ENCODE data around the gene ZNF574. TPM values are rescaled to one million over a fixed set of nuclear protein-coding genes. Genes with fewer than 3 reads are reported as not detected.

Gene ZNF574
- total RNA-seq, 1 donor from 2014 or later = 15.2 TPM

DNA sequence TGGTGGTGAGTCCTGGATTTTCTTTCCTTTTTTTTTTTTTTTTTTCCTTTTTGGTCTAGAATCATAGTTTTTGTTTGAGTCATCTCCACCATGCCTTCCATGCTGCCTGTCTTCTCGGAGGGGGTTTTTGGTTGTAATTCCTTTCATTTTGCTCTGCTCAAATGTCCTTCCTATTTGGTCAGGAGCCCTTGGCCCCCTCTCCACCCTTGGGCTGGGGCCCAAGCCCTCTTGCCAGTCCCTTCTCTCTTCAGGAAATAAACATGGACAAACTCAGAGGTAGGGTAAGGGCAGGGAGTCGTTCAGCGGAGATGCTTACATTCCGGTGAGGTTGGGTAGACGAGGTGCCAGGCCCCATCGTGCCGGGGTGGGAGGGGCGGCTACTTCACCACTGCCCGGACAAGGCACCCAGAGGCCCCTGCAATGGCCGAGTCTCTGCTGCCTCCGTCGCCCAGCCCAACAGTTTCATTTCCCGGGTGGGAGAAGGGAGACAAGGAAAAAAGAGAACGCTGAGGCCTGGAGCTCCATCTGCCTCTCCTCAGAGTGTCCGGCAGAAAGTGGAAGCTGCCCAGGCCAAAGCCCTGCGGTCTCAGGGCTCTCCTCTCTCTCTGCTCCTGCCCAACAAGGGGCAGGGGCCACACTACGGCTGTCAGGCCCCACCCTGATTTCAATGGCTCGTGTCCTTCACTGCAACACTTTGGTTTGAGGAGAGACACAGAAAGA, 12.7 kb downstream of the ZNF574 start:
- H3K4me3 Mint-ChIP-seq (ENCODE audit: unreplicated experiment) = no peak overlapping the region
- peaks cover 9% of the 10 kb centered on the region for H3K36me3 Mint-ChIP-seq (ENCODE audit: unreplicated experiment)
- TF ChIP-seq, protein P1, sequence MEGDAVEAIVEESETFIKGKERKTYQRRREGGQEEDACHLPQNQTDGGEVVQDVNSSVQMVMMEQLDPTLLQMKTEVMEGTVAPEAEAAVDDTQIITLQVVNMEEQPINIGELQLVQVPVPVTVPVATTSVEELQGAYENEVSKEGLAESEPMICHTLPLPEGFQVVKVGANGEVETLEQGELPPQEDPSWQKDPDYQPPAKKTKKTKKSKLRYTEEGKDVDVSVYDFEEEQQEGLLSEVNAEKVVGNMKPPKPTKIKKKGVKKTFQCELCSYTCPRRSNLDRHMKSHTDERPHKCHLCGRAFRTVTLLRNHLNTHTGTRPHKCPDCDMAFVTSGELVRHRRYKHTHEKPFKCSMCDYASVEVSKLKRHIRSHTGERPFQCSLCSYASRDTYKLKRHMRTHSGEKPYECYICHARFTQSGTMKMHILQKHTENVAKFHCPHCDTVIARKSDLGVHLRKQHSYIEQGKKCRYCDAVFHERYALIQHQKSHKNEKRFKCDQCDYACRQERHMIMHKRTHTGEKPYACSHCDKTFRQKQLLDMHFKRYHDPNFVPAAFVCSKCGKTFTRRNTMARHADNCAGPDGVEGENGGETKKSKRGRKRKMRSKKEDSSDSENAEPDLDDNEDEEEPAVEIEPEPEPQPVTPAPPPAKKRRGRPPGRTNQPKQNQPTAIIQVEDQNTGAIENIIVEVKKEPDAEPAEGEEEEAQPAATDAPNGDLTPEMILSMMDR (IDR thresholded peaks at IDR 0.05) = no peak
- H3K27ac Mint-ChIP-seq (ENCODE audit: unreplicated experiment) = peak overlapping the region; percentile 93
- H3K9me3 Mint-ChIP-seq (ENCODE audit: unreplicated experiment) = no peaks in the 10 kb centered on the region
- no peak for DNase-seq (ENCODE audit: extremely low spot score, unreplicated experiment)
- H3K27me3 Mint-ChIP-seq (ENCODE audit: unreplicated experiment) = no peaks in the 10 kb centered on the region
- peaks cover 31% of the 10 kb centered on the region for H3K4me1 Mint-ChIP-seq (ENCODE audit: unreplicated experiment)

DNA sequence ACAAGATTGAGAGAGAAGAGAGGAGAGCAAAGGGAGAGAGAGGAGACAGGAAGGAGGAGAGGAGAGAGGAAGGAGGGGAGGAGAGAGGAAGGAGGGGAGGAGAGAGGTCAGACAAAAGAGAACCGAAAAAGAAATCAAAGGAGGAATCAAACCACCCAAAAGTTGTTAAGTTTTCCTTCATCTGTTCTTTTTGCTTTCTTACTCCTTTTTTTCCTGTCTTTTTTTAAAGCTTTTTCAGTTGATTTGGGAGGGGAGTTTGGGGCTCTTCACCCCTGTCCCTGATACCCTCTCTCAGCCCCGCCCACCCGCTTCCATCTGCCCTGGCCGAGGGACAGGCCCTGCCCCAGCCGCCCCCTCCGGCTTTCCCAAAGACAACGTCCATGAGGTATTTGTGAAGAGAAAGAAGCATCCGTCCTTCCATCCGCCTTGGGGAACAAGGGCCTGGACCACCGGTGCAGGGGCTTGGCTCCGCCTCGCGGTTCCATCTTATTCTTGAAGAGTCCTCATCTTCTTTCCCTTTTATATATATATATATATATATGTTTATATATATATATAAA, 13.3 kb downstream of the ZNF574 start:
- H3K4me1 Mint-ChIP-seq (ENCODE audit: unreplicated experiment) = peaks cover 31% of the 10 kb centered on the region
- peaks cover 6% of the 10 kb centered on the region for H3K36me3 Mint-ChIP-seq (ENCODE audit: unreplicated experiment)
- no peaks in the 10 kb centered on the region for H3K9me3 Mint-ChIP-seq (ENCODE audit: unreplicated experiment)
- DNase-seq (ENCODE audit: extremely low spot score, unreplicated experiment) = no peak
- H3K27me3 Mint-ChIP-seq (ENCODE audit: unreplicated experiment) = no peaks in the 10 kb centered on the region
- no peak overlapping the region for H3K4me3 Mint-ChIP-seq (ENCODE audit: unreplicated experiment)
- peak overlapping the region; percentile 93 for H3K27ac Mint-ChIP-seq (ENCODE audit: unreplicated experiment)
- TF ChIP-seq, protein P1 (IDR thresholded peaks at IDR 0.05) = no peak

DNA sequence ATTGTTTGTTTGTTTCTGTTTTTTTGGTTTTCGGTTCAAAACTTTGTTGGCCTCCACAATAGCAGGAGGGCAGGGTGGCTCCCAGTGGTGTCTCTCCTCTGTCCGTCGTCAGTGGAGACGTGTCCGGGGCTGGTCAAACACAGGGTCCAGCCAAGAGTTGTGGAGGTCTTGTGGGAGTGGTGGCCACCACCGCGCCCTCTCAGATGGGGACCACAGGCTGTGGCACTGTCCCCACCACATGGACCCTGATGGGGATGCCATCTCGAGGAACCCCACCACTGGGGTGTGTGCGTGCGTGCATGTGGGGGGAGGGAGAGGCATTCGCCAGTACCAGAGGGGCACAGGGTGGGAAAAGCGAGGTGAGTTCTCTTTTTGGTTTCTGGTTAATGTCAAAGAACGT, 13.8 kb downstream of the ZNF574 start:
- peaks cover 6% of the 10 kb centered on the region for H3K36me3 Mint-ChIP-seq (ENCODE audit: unreplicated experiment)
- DNase-seq (ENCODE audit: extremely low spot score, unreplicated experiment) = no peak
- H3K9me3 Mint-ChIP-seq (ENCODE audit: unreplicated experiment) = no peaks in the 10 kb centered on the region
- no peak overlapping the region for H3K4me3 Mint-ChIP-seq (ENCODE audit: unreplicated experiment)
- H3K4me1 Mint-ChIP-seq (ENCODE audit: unreplicated experiment) = peaks cover 31% of the 10 kb centered on the region
- no peaks in the 10 kb centered on the region for H3K27me3 Mint-ChIP-seq (ENCODE audit: unreplicated experiment)
- no peak overlapping the region for H3K27ac Mint-ChIP-seq (ENCODE audit: unreplicated experiment)
- TF ChIP-seq, protein P1 (IDR thresholded peaks at IDR 0.05) = no peak

DNA sequence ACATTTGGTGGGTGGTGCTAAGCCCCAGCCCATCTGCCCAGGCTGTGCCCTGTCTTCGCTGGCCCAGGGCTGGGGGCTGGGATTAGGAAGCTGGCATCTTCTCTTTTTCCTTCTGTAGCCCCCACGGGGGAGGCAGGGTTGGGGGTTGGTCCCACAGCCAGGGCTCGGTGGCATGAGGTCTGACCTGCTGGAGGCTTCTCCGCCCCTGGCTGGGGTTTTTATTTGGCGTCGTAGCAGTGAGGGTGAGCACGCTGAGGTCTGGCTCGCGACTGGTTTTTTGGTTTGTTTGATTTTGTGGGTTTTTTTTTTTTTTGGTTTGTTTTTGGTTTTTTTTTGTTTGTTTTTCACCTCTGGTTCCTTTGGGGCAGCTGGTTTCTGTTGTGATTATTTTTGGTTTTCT, 14.7 kb downstream of the ZNF574 start:
- H3K36me3 Mint-ChIP-seq (ENCODE audit: unreplicated experiment) = peaks cover 2% of the 10 kb centered on the region
- no peak overlapping the region for H3K4me3 Mint-ChIP-seq (ENCODE audit: unreplicated experiment)
- peaks cover 31% of the 10 kb centered on the region for H3K4me1 Mint-ChIP-seq (ENCODE audit: unreplicated experiment)
- no peaks in the 10 kb centered on the region for H3K9me3 Mint-ChIP-seq (ENCODE audit: unreplicated experiment)
- no peaks in the 10 kb centered on the region for H3K27me3 Mint-ChIP-seq (ENCODE audit: unreplicated experiment)
- TF ChIP-seq, protein P1 (IDR thresholded peaks at IDR 0.05) = no peak
- H3K27ac Mint-ChIP-seq (ENCODE audit: unreplicated experiment) = no peak overlapping the region
- no peak for DNase-seq (ENCODE audit: extremely low spot score, unreplicated experiment)

DNA sequence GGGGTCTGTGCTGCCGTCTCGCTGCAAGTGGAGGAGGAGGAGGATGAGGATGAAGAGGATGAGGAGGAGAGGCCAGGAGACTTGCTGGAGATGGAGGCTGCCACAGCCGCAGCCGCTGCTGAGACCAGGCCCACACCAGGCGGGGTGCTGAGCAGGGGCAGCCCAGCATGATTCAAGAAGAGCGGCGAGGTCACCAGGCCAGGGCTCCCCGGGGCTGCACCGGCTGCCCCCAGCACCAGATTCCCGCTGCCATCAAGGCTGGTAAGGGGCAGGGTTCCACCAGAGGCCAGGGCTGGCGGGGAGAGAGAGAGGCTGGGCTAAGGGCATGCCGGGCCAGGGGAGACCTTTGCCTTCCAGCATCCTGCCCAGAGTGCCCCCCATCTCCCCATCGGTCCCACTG, 15.3 kb downstream of the ZNF574 start:
- no peak for DNase-seq (ENCODE audit: extremely low spot score, unreplicated experiment)
- no peaks in the 10 kb centered on the region for H3K36me3 Mint-ChIP-seq (ENCODE audit: unreplicated experiment)
- no peaks in the 10 kb centered on the region for H3K27me3 Mint-ChIP-seq (ENCODE audit: unreplicated experiment)
- H3K4me3 Mint-ChIP-seq (ENCODE audit: unreplicated experiment) = no peak overlapping the region
- H3K9me3 Mint-ChIP-seq (ENCODE audit: unreplicated experiment) = no peaks in the 10 kb centered on the region
- peaks cover 26% of the 10 kb centered on the region for H3K4me1 Mint-ChIP-seq (ENCODE audit: unreplicated experiment)
- no peak overlapping the region for H3K27ac Mint-ChIP-seq (ENCODE audit: unreplicated experiment)
- TF ChIP-seq, protein P1 (IDR thresholded peaks at IDR 0.05) = no peak
